Liver (tissue), 3 donors: ENCODE measurements around the gene GIMAP4.

Experiments
- FOXA1 ChIP-seq: IDR thresholded peaks from 2 replicates; pipeline ENCODE4 v1.6.1; 2016; ENCODE audit warnings: antibody characterized with exemption
- GABPA ChIP-seq, 2 donors: IDR thresholded peaks in 1 of 2; conservative IDR thresholded peaks in 1 of 2; 2 replicates each; pipeline ENCODE4 v1.6.1; 2016; ENCODE audit warnings: antibody characterized with exemption in 2 of 2, mild to moderate bottlenecking in 1 of 2, moderate library complexity in 1 of 2
- HNF4A ChIP-seq, 2 donors: conservative IDR thresholded peaks; 2 replicates each; pipeline ENCODE4 v1.6.1; 2016; ENCODE audit warnings: antibody characterized with exemption in 2 of 2, mild to moderate bottlenecking in 2 of 2
- JUND ChIP-seq, 2 donors: IDR thresholded peaks; 2 replicates each; pipeline ENCODE4 v1.6.1; 2016; ENCODE audit warnings: antibody characterized with exemption in 2 of 2
- RAD21 ChIP-seq, 2 donors: IDR thresholded peaks; 2 replicates each; pipeline ENCODE4 v1.6.1; 2016; ENCODE audit warnings: antibody characterized with exemption in 2 of 2, mild to moderate bottlenecking in 2 of 2
- REST ChIP-seq: IDR thresholded peaks from 2 replicates; pipeline ENCODE4 v1.6.1; 2016; ENCODE audit warnings: antibody characterized with exemption, mild to moderate bottlenecking
- RXRA ChIP-seq, 2 donors: IDR thresholded peaks; 2 replicates each; pipeline ENCODE4 v1.6.1; 2017 to 2018; ENCODE audit warnings: antibody characterized with exemption in 2 of 2, mild to moderate bottlenecking in 1 of 2
- SP1 ChIP-seq: IDR thresholded peaks from 2 replicates; pipeline ENCODE4 v1.6.1; 2018; ENCODE audit warnings: antibody characterized with exemption, mild to moderate bottlenecking
- TAF1 ChIP-seq: conservative IDR thresholded peaks from 2 replicates; pipeline ENCODE4 v1.6.1; 2016; ENCODE audit warnings: antibody characterized with exemption, mild to moderate bottlenecking
- YY1 ChIP-seq: IDR thresholded peaks from 2 replicates; pipeline ENCODE4 v1.6.1; 2016; ENCODE audit warnings: antibody characterized with exemption, mild to moderate bottlenecking
- TF ChIP-seq, protein P1 (sequence below): fragments of 150-350 bp; IDR thresholded peaks from 2 replicates; pipeline ENCODE4 v1.5.1; 2017; ENCODE audit warnings: improper control_type of control experiment, low read depth, low read length; ENCODE audit not compliant: missing input control
- TF ChIP-seq, protein P2 (sequence below): IDR thresholded peaks from 2 replicates; pipeline ENCODE4 v1.6.1; 2016; ENCODE audit warnings: antibody characterized with exemption
- donor health status: healthy.
- donor health status: healthy.

- TF ChIP-seq, protein P1, sequence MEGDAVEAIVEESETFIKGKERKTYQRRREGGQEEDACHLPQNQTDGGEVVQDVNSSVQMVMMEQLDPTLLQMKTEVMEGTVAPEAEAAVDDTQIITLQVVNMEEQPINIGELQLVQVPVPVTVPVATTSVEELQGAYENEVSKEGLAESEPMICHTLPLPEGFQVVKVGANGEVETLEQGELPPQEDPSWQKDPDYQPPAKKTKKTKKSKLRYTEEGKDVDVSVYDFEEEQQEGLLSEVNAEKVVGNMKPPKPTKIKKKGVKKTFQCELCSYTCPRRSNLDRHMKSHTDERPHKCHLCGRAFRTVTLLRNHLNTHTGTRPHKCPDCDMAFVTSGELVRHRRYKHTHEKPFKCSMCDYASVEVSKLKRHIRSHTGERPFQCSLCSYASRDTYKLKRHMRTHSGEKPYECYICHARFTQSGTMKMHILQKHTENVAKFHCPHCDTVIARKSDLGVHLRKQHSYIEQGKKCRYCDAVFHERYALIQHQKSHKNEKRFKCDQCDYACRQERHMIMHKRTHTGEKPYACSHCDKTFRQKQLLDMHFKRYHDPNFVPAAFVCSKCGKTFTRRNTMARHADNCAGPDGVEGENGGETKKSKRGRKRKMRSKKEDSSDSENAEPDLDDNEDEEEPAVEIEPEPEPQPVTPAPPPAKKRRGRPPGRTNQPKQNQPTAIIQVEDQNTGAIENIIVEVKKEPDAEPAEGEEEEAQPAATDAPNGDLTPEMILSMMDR: no peak
- TF ChIP-seq RAD21 (IDR thresholded peaks at IDR 0.05) (no peak), JUND (IDR thresholded peaks at IDR 0.05) (no peak), SP1 (no peak), YY1 (no peak), FOXA1 (no peak), HNF4A (conservative IDR thresholded peaks at IDR 0.05) (no peak), RXRA (IDR thresholded peaks at IDR 0.05) (no peak), TAF1 (no peak), GABPA (IDR thresholded peaks at IDR 0.05 in 1 of 2, conservative IDR thresholded peaks at IDR 0.05 in 1 of 2) (no peak), REST (no peak)
- TF ChIP-seq, protein P2, sequence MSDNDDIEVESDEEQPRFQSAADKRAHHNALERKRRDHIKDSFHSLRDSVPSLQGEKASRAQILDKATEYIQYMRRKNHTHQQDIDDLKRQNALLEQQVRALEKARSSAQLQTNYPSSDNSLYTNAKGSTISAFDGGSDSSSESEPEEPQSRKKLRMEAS: no peak
Observed at GRCh38 chr7:150610233-150610632, 43.0 kb downstream of the GIMAP4 start.
